Tibial nerve (tissue), 4 donors: ENCODE results near the gene RBCK1.

Source experiments
- EP300 ChIP-seq, 2 donors: sonication (generic); formaldehyde crosslinking; IDR thresholded peaks; one replicate each; pipeline ENCODE4 v1.6.1; 2017; ENCODE audit warnings: antibody characterized with exemption in 2 of 2, mild to moderate bottlenecking in 1 of 2
- TF ChIP-seq, protein P1 (sequence below), 5 experiments: fragments of 200-600 bp in 3 of 5; fragments of 450-650 bp in 2 of 5; sonication (generic) in 3 of 5; IDR thresholded peaks; one replicate each; pipeline ENCODE4 v1.5.1; 2016 to 2019; ENCODE audit warnings: antibody characterized with exemption in 5 of 5, mild to moderate bottlenecking in 3 of 5, moderate library complexity in 2 of 5

DNA sequence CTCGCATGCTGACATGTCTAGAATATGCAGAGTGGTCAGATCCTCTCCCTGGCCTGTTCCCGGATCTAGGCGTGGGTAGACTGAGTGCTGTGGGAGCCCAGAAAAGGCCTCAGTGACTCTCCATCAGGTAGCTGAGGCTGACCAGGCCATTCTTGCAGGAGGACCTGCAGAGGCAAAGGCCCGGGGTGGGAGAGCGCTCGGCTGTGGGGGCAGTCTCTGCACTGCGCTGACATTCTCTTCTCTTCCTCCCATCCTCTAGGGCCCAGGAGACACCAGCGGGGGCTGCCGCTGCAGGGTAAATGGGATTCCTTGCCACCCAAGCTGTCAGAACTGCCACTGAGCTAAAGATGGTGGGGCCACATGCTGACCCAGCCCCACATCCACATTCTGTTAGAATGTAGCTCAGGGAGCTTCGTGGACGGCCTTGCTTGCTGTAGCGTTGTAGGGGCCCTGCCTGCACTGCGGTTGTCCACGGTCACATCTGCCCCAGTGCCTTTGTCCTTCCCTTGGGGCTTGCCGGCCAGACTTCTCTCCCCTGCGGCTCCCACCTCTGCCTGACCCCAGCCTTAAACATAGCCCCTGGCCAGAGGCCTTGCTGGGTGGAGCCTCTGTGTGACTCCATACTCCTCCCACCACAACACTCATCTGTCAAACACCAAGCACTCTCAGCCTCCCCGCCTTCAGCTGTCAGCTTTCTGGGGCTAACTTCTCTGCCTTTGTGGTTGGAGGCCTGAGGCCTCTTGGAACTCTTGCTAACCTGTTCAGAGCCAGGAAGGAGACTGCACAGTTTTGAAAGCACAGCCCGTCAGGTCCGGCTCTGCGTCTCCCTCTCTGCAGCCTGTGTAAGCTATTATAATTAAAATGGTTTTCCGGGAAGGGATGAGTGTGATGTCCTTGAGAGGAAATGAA lies 22.2 kb downstream of the RBCK1 start:
- TF ChIP-seq, protein P1, sequence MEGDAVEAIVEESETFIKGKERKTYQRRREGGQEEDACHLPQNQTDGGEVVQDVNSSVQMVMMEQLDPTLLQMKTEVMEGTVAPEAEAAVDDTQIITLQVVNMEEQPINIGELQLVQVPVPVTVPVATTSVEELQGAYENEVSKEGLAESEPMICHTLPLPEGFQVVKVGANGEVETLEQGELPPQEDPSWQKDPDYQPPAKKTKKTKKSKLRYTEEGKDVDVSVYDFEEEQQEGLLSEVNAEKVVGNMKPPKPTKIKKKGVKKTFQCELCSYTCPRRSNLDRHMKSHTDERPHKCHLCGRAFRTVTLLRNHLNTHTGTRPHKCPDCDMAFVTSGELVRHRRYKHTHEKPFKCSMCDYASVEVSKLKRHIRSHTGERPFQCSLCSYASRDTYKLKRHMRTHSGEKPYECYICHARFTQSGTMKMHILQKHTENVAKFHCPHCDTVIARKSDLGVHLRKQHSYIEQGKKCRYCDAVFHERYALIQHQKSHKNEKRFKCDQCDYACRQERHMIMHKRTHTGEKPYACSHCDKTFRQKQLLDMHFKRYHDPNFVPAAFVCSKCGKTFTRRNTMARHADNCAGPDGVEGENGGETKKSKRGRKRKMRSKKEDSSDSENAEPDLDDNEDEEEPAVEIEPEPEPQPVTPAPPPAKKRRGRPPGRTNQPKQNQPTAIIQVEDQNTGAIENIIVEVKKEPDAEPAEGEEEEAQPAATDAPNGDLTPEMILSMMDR (IDR thresholded peaks at IDR 0.05), result no peak
- TF ChIP-seq EP300 (IDR thresholded peaks at IDR 0.05), result no peak
